CD4-positive, alpha-beta T cell treated with Interleukin-15 for 1 hour (primary cell): ENCODE results near the gene TMEM82.

ENCODE experiments used
- DNase-seq: peaks from one replicate; pipeline ENCODE4 v3.0.0-alpha.2; 2020

TMEM82 gene

GRCh38 chr1:15736892-15737261 is 5.4 kb upstream of the TMEM82 start:
- DNase-seq = no peak

GRCh38 chr1:15737324-15738319 is 4.7 kb upstream of the TMEM82 start:
- no peak for DNase-seq

- no peak for DNase-seq
These were observed 3.7 kb upstream of the TMEM82 start for GRCh38 chr1:15738416-15739113.

- DNase-seq = no peak
These were observed 3.0 kb upstream of the TMEM82 start for GRCh38 chr1:15739259-15739658.

- no peak for DNase-seq
These were observed 2.6 kb upstream of the TMEM82 start for GRCh38 chr1:15739745-15740144.

- DNase-seq = peak; percentile 63
These were observed 1.1 kb upstream of the TMEM82 start for GRCh38 chr1:15740924-15741850.

- no peak for DNase-seq
These were observed 1.9 kb downstream of the TMEM82 start for GRCh38 chr1:15744122-15744679.

GRCh38 chr1:15747378-15747777 is 5.1 kb downstream of the TMEM82 start:
- DNase-seq = no peak

GRCh38 chr1:15748264-15748663 is 6.0 kb downstream of the TMEM82 start:
- DNase-seq = no peak

- DNase-seq = no peak
These were observed 6.5 kb downstream of the TMEM82 start for GRCh38 chr1:15748690-15749398.

- no peak for DNase-seq
These were observed 7.3 kb downstream of the TMEM82 start for GRCh38 chr1:15749399-15750291.

GRCh38 chr1:15750924-15751323 is 8.6 kb downstream of the TMEM82 start:
- DNase-seq = no peak

- no peak for DNase-seq
These were observed 9.4 kb downstream of the TMEM82 start for GRCh38 chr1:15751717-15752116.

- no peak for DNase-seq
These were observed 11.5 kb downstream of the TMEM82 start for GRCh38 chr1:15753776-15754175.

GRCh38 chr1:15755021-15755645 is 12.8 kb downstream of the TMEM82 start:
- DNase-seq = no peak

- DNase-seq = no peak
These were observed 13.3 kb downstream of the TMEM82 start for GRCh38 chr1:15755646-15756040.

GRCh38 chr1:15756143-15757015 is 14.1 kb downstream of the TMEM82 start:
- no peak for DNase-seq

GRCh38 chr1:15757016-15757543 is 14.8 kb downstream of the TMEM82 start:
- no peak for DNase-seq
